Fibroblast of villous mesenchyme (primary cell): ENCODE results near the gene NFYB. TPM values are rescaled to one million over a fixed set of nuclear protein-coding genes. Genes with fewer than 3 reads are reported as not detected.
"Not testable (repeated sequence)": the region's sequence is repeated elsewhere in the genome, so short reads cannot be mapped to it uniquely, and the experiment has no call there.

Experiments
- DNase-seq: peaks from one replicate; pipeline ENCODE4 v3.0.0-alpha.2; 2010; ENCODE audit warnings: low read depth
- H3K4me3 ChIP-seq: 2 replicates; pipeline ENCODE4 v1.5.1; 2011; ENCODE audit warnings: low read depth, mild to moderate bottlenecking, low read length
- total RNA-seq: library from RNA; depleted of rRNA; stranded (reverse); fragments of >200 nt; gene quantifications from 2 replicates; pipeline ENCODE4 v1.2.3, GENCODE V29; 2012
- TF ChIP-seq, protein P1 (sequence below): IDR thresholded peaks from 2 replicates; pipeline ENCODE4 v1.5.1; 2012; ENCODE audit warnings: low read depth, mild to moderate bottlenecking, low read length; ENCODE audit not compliant: insufficient read depth

The NFYB gene
- total RNA-seq, 1 donor, result 28.5 TPM

DNA sequence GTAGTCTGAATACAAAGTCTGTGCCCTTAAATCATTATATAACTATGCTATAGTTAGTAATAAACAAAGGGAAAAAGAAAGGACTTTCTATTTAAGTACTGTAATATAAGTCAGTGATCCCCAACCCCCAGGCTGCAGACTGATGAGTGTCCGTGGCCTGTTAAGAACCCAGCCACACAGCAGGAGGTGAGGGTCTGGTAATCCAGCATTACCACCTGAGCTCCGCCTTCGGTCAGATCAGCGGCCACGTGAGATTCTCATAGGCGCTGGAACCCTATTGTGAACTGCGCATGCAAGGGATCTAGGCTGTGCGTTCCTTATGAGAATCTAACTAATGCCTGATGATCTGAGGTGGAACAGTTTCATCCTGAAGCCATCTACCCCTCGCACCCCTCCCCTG, 15.7 kb downstream of the NFYB start:
- H3K4me3 ChIP-seq, result no peak overlapping the region
- TF ChIP-seq, protein P1, sequence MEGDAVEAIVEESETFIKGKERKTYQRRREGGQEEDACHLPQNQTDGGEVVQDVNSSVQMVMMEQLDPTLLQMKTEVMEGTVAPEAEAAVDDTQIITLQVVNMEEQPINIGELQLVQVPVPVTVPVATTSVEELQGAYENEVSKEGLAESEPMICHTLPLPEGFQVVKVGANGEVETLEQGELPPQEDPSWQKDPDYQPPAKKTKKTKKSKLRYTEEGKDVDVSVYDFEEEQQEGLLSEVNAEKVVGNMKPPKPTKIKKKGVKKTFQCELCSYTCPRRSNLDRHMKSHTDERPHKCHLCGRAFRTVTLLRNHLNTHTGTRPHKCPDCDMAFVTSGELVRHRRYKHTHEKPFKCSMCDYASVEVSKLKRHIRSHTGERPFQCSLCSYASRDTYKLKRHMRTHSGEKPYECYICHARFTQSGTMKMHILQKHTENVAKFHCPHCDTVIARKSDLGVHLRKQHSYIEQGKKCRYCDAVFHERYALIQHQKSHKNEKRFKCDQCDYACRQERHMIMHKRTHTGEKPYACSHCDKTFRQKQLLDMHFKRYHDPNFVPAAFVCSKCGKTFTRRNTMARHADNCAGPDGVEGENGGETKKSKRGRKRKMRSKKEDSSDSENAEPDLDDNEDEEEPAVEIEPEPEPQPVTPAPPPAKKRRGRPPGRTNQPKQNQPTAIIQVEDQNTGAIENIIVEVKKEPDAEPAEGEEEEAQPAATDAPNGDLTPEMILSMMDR, result no peak
- DNase-seq, result no peak

DNA sequence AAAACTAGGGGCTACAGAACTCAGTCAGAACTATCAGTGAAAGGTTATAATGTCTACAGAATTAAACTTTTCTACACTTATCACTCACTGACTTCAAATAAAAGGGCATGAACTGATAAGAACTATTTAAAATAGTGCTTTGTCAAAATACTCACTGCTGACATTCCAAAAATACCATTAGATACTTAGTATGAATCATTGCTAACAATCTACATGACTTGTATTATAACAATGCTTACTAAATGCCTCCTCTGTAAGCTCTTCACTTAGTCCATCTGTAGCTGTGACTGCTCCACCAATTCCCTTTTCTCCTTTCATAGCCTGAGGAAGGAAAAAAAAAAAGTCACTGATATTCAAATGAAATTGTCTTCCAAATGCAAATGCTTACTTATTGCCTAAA, 17.0 kb downstream of the NFYB start:
- TF ChIP-seq, protein P1, result no peak
- no peak overlapping the region for H3K4me3 ChIP-seq
- no peak for DNase-seq

DNA sequence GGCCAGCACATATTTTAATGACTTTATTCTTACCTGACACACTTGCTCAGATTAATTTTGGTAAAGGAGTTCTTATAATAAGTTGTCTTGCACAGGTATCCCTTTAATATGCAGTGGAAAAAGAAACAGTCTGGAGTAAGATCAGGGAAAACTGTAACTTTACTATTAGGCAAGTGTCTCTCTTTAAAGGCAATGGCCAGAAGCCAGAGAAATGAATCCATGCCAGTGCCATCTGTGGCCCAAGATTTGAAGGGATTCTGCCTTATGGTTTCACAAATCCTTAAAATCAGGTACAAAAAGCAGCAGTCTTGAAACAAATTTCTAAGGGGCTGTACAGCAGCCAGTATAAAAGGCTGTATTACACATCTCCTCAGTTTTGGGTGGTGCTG, 22.4 kb downstream of the NFYB start:
- DNase-seq, result no peak

DNA sequence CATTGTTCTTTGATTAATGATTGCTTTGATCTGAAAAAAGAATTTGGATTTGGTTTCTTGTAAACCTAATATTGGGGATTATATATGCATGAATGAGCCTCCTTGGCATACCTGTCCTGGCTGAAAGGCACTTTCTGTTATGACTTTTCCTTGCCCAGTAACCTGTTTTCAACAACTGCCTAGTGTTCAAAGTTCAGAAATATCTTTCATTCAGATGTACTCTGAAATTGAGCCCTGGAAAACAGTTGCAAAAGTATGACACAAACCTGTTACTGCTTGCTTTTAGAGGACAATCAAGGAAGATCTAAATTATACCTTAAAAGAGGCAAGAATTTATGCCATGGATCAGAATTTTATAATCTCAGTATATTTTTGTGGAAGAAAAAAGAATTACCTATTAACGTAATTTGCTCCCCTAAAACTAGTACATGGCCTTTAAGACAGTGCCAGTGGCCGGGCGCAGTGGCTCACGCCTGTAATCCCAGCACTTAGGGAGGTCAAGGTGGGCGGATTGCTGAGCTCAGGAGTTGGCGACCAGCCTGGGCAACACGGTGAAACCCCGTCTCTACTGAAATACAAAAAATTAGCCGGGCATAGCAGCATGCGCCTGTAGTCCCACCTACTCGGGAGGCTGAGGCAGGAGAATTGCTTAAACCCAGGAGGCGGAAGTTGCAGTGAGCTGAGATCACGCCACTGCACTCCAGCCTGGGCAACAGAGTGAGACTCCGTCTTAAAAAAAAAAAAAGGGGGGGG, 23.0 kb downstream of the NFYB start:
- DNase-seq, H3K4me3 ChIP-seq: not testable (repeated sequence)

More for the DNA sequence above, 22.4 kb downstream of the NFYB start:
- H3K4me3 ChIP-seq, result no peak overlapping the region
- TF ChIP-seq, protein P1, result no peak

DNA sequence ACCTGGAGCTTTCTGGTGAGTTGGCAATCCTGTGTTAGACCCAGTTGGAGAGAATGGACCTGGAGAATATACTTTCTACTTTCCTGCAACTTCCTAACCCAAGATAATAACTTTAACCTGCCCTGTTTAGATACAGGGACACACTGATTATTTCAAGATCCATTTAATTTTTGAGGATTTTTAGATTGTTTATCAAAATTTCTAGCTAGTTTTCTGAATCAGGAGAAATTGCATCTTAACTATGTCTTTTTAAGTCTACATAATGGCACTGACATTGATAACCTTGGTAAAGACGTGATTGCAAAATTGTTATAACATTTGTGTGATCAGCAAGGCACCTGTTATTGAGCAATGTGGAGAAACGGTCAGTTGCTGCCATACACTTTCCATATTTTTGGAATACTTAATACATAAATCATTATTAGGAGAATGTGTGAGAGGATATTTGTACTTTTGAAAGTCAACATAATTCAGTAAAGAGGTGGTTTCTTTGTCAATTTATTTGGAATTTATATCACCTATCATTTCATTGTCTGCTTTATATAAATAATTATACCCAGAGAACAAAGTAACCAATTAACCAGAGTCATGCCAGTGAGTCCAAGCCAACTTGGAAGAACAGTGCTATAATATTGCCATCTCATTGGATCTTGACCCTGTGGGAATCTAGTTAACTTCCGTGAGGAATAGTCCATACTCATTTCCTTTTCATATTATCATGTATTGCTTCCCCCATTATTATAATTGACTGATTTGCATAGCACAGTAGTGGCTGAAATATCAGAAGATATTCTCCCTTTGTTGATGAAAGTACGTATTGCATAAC, 28.4 kb downstream of the NFYB start:
- no peak overlapping the region for H3K4me3 ChIP-seq
- no peak for DNase-seq
- TF ChIP-seq, protein P1, result no peak

DNA sequence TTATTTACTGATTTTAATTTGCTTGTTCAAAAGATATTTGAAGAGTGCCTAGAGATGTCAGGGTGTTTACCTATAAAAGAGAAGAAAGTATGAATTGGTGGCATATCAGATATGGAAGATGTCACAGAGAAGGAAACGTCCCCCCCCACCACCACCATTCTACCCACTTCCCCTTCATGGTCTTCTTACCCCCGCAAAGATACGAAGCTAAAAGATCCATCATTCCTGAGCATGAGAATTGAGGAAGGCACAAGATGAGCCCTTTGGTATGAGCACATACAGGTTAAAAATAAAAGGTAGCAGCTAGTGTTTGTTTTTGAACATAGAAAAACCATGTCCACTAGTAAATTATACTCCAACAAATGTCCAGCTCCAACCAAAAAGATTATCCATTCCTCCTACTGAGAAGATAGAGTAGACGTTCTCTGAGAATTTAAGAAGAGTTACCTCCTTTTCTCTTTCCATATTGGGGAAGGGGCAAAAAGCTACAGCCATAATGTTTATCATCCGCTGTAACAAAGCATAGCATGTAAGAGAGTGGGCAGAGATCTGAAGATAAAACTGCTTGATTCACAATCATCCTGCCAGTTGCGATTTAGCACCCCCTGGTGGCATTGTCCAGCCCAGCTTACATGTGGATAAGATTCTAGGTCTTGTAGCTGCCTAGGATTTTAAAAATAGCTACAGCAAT, 29.1 kb downstream of the NFYB start:
- peak; percentile 84 for DNase-seq
- H3K4me3 ChIP-seq, result no peak overlapping the region
- TF ChIP-seq, protein P1, result peak; percentile 93

DNA sequence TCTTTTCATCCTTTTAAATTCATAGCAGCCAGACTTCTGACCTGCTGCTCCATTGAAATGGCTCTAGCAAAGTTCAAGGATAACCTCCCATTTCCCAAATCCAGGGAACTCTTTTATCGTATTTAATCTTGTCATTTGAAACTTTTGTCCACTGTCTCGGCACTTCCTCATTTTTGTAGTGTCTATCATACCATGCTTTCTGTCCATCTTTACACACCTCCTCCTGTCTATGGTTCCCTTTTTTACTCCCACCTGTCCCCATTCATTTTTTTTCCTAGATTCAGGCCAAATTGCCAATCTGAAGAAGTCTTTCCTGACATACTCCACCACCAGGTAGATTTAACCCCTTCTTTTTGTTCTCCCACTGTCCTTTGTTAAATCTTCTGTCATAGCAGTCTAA, 31.0 kb downstream of the NFYB start:
- TF ChIP-seq, protein P1, result no peak
- no peak for DNase-seq
- no peak overlapping the region for H3K4me3 ChIP-seq
